SHP77 treated with DMSO at 0.1 percent for 48 hours (cell line): ENCODE measurements around the gene SPATA9.

Source experiments
- DNase-seq: peaks from one replicate; lab custom pipeline; 2025; lab: John Stamatoyannopoulos, UW

SPATA9 gene

DNA sequence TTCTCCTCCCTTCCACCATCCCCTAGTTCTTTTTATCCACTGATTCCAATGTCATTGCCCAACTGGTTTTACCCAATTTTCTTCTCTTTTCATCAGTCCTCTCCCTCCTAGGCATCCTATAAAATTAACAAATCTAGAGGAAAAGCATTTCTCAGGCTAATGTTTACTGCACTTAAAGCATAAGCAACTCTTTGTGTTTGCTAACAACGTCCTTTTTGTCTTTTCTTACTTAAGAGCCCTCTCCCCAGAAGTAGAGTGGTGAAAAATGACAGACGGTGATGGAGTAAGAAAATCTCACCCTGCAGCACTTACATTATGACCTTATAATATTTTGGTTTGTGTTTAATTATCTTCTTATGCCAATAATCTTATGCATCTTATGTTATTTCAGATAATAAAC is 1.6 kb upstream of the SPATA9 start:
- no peak for DNase-seq

DNA sequence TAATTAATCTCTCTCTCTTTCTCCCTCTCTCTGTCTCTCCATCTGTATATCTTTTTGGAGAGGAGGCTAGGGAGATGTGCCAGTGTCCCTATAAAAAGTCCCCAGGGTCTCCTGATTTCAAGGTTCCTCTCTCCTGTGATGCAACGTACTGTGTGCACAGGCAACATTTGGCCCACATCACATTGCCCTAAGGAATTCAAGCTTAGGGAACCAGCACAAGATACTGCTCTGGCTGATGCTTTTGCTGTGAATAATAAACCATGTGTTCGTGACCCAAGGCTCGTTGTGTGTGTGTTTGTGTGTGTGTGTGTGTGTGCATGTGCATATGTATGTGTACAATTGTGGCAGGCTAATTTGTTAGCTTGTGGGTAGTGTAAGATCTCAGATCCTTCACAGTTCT is 9.7 kb downstream of the SPATA9 start:
- no peak for DNase-seq

DNA sequence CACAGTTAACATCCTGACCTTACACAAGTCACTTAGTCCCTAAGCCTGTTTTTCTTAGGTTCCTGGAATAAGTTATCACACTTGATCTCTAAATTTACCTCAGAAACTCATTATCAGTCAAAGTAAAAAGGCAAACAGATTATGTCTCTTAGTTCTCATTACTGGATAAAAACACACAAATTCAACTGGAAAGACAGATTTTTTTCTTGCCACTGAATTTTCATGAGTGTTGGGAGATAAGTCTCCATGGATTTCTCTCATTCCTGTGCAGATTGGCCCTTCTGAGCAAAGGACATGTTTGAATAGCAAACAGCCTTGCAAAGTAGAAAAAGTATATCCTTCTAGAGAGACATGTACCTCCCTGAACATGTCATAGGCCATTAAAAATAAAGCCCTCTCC is 10.2 kb downstream of the SPATA9 start:
- no peak for DNase-seq

DNA sequence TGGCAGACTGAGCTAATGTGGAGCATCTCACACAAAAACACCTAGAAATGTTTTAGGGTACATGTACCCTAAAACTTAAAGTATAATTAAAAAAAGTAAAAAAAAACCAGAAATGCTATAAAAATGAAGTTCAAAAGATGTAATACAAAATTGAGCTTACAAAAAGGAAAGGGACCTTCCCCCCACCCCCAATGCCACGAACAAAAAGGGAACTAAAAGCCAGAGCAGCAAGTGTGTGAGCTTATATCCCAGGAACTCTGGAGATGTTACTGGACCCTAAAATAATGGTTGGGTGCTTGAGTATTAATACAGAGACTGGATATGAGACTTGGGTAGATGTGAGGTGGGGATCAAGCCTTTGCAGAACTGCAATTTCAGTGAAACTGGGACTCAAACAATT is 11.0 kb downstream of the SPATA9 start:
- DNase-seq: no peak

DNA sequence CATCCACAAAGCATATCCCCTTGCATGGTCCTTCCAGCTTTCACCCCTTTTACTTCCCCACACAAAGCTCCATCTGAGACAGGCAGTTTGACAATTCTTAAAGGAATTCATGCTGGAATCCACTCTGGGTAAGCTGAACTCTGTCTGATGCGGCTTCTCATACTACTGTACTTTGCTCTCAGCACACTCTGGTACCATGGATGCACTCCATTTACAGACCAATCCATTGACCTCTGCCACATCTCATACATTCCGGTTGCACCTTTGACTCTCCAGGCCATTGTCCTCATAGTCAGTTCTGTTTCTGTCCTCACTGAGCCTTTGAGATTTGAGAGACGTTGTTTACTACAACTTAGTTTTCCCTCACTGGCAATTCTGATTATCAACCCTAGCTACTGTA is 12.2 kb downstream of the SPATA9 start:
- no peak for DNase-seq

- DNase-seq: no peak
Observed at GRCh38 chr5:95669985-95670384, 12.8 kb downstream of the SPATA9 start.

DNA sequence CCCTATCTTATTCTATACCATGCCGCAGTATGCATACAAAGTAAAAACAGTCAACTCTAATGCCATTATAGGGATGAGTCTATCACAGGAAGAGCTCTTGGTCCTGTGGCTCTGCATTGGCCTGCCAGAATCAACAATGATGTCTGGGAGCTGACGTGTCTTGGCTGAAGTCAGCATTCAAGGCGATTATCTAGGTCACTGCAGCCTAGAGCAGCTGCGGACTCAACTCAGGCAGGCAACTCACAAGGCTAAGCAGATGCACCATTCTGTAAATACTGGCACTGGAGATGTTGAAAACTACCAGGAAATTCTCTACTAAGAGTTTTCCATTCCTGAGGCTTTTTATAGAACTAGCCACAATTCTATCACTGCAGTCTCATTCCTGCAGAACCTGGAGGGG is 13.3 kb downstream of the SPATA9 start:
- DNase-seq: peak; percentile 82

DNA sequence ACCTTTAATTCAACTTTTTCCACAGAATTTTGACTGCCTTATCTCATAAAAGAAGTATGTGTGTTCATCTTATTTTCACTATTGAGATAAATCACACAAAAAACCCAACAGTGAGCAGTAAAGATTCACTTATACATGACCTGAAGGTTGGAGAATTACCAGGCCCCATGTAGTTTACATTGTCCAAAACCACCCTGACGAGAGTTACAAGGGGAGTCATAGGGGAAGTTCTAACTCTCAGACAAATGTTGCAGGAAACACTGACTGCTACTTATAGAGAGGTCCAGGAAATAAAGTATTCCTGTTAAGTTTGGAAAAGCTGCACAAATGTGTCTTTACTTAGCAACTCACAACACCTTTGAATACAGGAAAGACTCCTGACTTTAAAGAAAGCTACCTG is 14.1 kb downstream of the SPATA9 start:
- DNase-seq: no peak

DNA sequence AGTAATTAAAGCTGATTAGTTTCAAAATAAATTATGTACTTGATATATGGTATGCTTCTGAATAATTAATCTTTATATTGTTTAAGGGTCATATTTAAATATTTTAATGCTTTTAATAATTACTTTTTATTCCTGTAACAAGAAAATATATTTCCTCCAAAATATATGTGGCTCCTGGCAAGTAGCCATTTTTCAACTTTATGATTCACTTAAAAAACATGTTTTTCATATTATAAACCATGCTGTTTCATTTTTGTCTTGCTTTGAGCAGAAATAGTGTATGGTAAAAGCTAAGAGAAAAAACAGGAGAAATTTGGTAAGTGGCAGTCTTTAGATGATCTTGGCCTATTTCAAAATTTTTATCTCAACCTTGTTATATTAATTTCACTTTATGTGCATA is 14.6 kb downstream of the SPATA9 start:
- no peak for DNase-seq

GRCh38 chr5:95667678-95668077 is 15.1 kb downstream of the SPATA9 start:
- no peak for DNase-seq

- DNase-seq: no peak
Observed at GRCh38 chr5:95667061-95667618, 15.7 kb downstream of the SPATA9 start.

DNA sequence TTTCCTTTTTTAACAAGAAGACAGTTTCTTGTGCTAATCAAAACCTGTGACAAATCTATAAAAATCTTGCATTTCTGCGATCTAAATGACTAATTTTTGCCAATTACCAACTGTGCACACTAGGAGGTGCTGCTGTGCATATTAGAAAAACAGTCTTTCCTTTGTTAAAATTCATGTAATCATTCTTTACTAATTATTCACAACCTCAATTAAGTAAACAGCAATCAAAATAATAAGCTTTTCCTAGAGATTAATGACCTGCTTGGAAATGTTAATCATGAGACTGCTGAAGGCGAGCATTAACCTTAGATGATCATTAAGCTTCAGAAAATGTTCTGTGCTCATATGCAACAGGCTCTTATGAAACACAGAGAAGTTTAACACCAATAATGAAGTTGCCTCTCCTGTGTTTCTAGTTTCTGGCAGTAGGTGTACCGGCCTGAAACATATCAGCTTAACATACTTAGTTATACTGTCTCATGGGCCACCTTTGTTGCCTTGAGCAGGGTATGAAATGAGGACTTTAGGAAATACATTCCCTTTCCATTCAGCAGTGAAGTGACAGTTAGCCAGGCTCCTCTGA is 18.5 kb downstream of the SPATA9 start:
- peak; percentile 4 for DNase-seq

GRCh38 chr5:95662946-95663345 is 19.8 kb downstream of the SPATA9 start:
- no peak for DNase-seq

GRCh38 chr5:95660060-95660459 is 22.7 kb downstream of the SPATA9 start:
- DNase-seq: no peak

- no peak for DNase-seq
Observed at GRCh38 chr5:95655575-95655974, 27.2 kb downstream of the SPATA9 start.

DNA sequence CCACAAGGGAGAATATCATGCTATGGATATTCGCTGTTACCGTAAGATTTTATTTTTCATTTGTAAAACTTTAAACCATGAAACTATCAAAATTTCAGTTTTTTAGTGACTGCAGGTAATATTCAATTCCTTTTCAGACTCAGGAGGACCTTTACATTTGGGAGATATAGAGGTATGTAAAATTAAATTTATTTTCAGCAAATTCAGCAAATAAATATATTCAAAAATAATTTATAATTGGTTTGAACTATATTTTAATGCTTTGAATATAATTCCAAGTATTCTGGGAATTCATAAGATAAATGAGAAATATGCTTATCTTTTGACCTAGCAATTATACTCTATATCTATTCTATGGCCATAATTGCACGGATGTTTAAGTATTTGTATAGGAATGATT is 28.6 kb downstream of the SPATA9 start:
- DNase-seq: no peak

DNA sequence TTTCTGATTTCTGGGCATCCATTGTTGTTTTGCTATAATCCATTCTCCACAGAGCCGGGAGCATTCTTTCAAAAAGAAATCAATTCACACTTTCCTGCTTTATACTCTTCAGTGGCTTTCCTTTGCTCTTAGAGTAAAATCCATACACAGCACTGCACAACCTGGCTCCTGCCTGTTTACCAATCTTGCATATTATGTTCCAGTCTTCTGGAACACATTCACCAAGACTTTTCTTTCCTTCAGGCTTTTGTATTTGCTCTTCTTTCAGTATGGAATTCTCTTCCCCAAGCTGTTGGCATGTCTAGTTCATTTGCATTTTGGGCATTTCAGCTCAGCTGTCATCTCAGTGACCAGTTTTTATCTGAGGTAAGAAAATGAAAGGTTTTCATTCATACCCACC is 29.9 kb downstream of the SPATA9 start:
- no peak for DNase-seq

DNA sequence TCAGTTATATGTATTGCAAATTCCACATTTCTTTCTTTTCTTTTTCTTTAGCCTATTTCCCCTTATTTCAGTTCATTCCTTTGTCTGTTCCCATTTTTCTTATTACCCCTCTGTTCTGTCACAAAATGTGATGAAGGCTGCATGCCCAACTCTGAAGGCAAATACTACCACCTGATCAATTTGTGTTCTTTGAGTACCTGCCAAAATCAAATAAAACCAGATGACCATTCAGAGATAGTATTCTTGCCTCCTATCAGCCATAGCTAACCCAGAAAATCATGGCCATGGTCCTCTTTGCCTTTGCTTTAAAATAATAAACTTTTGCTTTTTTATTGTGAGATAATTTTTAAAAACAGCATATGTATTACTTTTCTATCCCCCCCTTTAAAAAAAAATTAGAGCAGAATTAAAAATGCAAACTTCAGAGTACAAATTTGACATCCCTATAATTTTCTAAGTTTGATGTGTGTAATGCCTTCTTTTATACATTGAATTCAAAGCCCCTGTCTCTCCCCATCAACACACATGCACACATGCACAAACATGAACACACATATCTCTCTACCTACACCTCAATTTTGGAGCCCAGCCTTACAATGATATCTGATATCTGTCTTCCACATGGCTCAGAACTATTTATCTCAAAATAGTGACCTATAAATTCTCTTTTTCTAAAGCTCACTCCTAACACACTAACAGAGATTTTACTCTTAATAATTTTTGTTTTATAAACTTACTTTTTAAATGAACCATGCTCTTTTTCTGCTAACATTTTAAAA is 32.8 kb downstream of the SPATA9 start:
- no peak for DNase-seq

GRCh38 chr5:95649274-95649673 is 33.5 kb downstream of the SPATA9 start:
- DNase-seq: no peak

DNA sequence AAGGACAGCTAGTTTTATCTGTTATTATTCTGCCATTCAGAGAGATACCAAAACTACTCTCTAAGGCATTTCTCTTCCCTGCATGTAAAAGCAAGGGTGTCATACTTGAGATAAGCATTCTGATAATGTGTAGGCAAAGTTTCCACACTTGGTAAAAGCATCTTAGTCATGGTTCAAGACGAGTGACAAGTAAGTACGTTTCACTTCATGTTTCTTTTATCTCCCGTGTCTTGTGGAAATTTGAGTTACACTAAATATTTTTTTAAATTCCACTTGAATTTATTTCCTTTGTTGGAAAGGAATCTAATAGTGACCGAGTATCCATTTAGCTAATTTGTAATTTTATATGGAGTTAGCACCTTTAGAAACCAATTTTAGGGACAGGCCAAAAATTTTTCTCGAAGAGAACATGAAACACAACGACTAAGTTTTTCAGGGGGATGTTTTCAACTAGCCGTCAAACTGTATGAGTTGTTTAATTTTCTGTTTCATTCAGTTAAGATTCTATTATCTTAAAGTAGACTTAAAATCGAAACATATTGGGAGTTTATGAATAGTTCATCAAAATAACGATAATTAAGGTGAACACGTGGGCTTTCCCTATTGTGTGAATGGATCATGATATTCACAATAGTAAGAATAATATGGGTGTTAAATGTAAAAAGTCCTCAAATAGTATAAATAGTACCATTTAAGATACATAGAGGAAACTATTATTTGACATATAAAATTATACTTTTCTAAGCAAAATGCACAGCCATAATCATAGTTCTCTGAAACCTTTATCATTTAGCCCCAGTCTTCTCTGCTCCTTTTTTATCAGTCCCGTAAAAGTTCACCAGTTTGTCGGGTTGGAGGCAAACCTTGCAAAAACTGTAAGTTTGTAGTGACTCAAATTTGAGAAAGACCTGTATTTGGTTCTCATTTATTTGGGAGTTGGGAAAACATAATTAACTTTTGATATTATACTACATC is 34.6 kb downstream of the SPATA9 start:
- DNase-seq: no peak

- peak; percentile 95 for DNase-seq
Observed at GRCh38 chr5:95646569-95647431, 36.0 kb downstream of the SPATA9 start, which contains the start of gene RFESD. Gene RFESD, plus strand, starts transcription at chr5:95646777. Its CDS starts 5,495 bp downstream, at chr5:95652272.
